Mucosa of descending colon (tissue), 3 donors: ENCODE data around the gene GARS1. TPM values are rescaled to one million over a fixed set of nuclear protein-coding genes. Genes with fewer than 3 reads are reported as not detected.

Experiments used
- ATAC-seq: fragments of 200-7000 bp; cut with Tn5 transposase; one replicate; pipeline ENCODE4 v1.9.1; 2020; ENCODE audit warnings: mild to moderate bottlenecking, moderate library complexity
- DNase-seq, 3 donors: peaks; one replicate each; pipeline ENCODE4 v3.0.0-alpha.2; 2020
- H3K36me3 ChIP-seq: fragments of 200-600 bp; one replicate; pipeline ENCODE4 v1.8.0; 2021; ENCODE audit warnings: low read depth, mild to moderate bottlenecking
- H3K4me1 ChIP-seq: fragments of 200-600 bp; one replicate; pipeline ENCODE4 v1.8.0; 2021; ENCODE audit warnings: low read depth, mild to moderate bottlenecking
- H3K4me3 ChIP-seq: fragments of 200-600 bp; one replicate; pipeline ENCODE4 v1.8.0; 2021; ENCODE audit warnings: mild to moderate bottlenecking
- H3K9me3 ChIP-seq: fragments of 200-600 bp; one replicate; pipeline ENCODE4 v1.8.0; 2021; ENCODE audit warnings: mild to moderate bottlenecking
- intact Hi-C, 2 donors: fragments of 100-400 bp; cut with DNase I in 1 of 2; cut with micrococcal nuclease in 1 of 2; formaldehyde crosslinking; loops; one replicate each; pipeline versions ENCODE4 v1.11.0 to v1.11.1; 2022; cut with DNase I, micrococcal nuclease
- total RNA-seq, 3 donors: library from RNA; stranded (reverse); fragmentation: NEBNext Ultra II Directional in 2 of 3; extraction: Animal tissue kit (Norgen Biotek cat#: 25700) in 2 of 3; gene quantifications; one replicate each; pipeline versions ENCODE4 v1.2.1 to v1.2.4, GENCODE V29; 2021 to 2023
- TF ChIP-seq, protein P1 (sequence below): fragments of 200-600 bp; IDR thresholded peaks from one replicate; pipeline ENCODE4 v1.8.0; 2022; ENCODE audit warnings: antibody characterized with exemption, mild to moderate bottlenecking
- donor health status: DM: no; HTN: no; CAD: no; lungs with moderate emphysema.
- donor health status: DM: no; HTN: no; CAD: no.
- donor health status: DM: no; HTN: yes; CAD: no.

Gene GARS1
- total RNA-seq, 3 donors from 2014 or later, result 46.2 to 68.6 (median 55.0) TPM

DNA sequence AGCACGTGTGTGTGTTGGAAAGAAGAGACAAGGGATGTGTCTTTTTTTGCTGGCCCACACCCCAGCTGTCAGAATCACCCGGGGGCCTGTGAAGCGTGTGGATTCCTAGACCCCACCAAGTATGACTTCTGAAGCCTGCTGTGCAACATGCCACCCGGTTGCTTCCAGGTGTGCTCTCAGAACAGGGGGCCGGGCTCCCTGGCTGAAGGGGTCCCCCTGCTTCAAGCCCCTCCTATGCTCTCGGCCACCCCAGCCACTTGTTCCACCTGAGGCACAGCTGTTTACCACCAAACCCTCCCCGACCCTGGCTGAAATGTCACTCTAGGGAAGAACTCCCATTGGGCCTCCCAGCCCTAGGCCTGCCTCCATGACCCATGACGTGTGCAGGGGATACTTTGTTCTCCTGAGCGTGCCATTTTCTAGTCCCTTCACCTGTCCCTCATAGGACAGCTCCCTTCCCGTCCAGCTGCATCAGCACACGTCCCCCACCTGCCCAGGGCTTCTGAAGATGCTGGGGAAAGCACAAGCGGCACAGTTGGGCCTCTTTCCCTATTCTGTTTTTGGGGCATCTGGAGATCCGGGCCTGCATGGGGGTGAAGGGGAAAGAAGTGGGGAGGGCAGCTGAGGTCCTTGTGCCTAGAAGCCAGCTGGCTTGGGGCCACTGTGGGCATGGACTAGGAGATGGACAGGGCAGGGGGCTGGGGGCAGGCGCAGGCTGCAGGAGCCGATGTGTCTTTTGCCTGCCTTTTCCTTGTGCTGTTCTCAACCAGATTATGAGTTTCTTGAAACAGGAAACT, 54.3 kb downstream of the GARS1 start:
- Histone ChIP-seq H3K4me1 (no peaks in the 10 kb centered on the region), H3K4me3 (no peak overlapping the region), H3K36me3 (no peaks in the 10 kb centered on the region), H3K9me3 (no peaks in the 10 kb centered on the region)
- intact Hi-C loops, result no loop called here
- ATAC-seq (no peak), DNase-seq (no peak)
- TF ChIP-seq, protein P1, sequence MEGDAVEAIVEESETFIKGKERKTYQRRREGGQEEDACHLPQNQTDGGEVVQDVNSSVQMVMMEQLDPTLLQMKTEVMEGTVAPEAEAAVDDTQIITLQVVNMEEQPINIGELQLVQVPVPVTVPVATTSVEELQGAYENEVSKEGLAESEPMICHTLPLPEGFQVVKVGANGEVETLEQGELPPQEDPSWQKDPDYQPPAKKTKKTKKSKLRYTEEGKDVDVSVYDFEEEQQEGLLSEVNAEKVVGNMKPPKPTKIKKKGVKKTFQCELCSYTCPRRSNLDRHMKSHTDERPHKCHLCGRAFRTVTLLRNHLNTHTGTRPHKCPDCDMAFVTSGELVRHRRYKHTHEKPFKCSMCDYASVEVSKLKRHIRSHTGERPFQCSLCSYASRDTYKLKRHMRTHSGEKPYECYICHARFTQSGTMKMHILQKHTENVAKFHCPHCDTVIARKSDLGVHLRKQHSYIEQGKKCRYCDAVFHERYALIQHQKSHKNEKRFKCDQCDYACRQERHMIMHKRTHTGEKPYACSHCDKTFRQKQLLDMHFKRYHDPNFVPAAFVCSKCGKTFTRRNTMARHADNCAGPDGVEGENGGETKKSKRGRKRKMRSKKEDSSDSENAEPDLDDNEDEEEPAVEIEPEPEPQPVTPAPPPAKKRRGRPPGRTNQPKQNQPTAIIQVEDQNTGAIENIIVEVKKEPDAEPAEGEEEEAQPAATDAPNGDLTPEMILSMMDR, result no peak

DNA sequence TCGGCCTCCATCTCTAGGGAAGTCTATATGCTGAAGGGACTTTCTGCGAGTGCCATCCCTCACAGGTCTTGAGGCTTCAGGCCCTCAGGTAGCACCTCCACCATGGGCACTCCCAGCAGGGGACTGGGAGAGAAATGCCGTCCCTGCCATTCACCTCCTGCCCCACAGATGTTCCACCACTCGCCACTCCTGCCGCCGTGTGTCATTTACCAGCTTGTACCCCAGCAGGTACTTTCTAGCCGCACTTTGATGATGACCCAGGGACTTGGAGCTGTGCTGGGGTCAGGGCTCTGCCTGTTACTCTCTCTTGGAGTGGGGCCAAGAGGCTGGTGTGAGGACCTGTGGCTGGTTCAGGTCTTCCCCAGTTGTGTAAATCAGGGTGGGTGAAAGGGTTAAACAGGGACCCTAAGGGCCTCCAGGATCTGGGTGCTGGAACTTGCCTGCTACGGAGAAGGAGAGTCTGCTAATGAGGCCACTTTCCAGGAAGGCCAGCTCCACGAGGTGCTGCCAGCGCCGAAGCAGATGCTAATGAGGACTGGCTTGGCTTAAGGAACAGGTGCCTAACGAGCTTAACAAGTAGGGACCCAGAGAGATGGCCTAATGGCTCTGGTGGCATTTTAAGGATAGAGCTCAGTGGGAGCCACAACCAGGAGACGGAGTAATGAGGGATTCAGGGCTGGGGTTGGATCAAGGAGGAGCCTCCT, 55.2 kb downstream of the GARS1 start:
- Histone ChIP-seq H3K4me1 (no peaks in the 10 kb centered on the region), H3K36me3 (no peaks in the 10 kb centered on the region), H3K9me3 (no peaks in the 10 kb centered on the region), H3K4me3 (no peak overlapping the region)
- TF ChIP-seq, protein P1, result no peak
- intact Hi-C loops, result no loop called here
- no peak for DNase-seq
- no peak for ATAC-seq

DNA sequence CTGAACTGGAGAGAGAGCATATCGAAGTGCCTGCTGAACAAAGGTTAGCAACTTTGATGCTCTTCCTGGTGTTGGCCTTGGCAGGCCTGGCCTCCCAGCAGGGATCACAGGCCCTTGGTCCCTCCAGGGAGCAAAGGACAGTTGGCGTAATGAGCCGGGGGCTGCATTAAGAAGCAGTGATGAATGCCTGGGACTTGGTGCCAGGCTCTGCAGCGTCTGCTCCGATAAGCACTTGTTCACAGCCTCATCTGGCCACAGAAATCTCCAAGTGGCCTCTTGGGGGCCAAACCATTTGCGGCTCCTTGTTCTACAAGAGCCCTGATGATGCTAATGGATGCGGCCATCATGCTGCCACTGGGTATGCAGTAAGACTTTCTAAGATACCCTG, 55.7 kb downstream of the GARS1 start:
- no peak for ATAC-seq
- H3K36me3 ChIP-seq, result no peaks in the 10 kb centered on the region
- H3K4me3 ChIP-seq, result no peak overlapping the region
- intact Hi-C loops, result no loop called here
- no peaks in the 10 kb centered on the region for H3K9me3 ChIP-seq
- DNase-seq, result no peak
- H3K4me1 ChIP-seq, result no peaks in the 10 kb centered on the region
- TF ChIP-seq, protein P1, result no peak

DNA sequence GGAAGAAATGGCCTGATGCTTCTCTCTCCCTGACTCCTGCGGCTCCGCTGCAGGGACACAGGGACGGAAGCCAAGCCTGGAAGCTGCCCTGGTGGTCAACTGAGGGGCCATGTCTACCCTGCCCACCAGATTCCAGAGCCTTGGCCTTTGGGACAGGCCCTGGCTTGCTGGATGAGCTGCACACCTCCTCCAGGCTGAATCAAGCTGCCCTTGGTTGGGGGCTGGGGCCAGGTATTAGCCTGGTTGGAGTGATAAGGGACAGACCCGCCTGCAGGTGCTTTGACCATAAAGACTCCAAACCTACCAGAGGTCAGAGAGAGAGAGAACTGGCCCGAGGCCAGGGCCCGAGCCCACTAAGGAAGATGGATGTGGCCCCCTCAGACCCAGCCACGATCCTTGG, 57.5 kb downstream of the GARS1 start:
- H3K4me3 ChIP-seq, result no peak overlapping the region
- H3K36me3 ChIP-seq, result no peaks in the 10 kb centered on the region
- DNase-seq, result no peak

DNA sequence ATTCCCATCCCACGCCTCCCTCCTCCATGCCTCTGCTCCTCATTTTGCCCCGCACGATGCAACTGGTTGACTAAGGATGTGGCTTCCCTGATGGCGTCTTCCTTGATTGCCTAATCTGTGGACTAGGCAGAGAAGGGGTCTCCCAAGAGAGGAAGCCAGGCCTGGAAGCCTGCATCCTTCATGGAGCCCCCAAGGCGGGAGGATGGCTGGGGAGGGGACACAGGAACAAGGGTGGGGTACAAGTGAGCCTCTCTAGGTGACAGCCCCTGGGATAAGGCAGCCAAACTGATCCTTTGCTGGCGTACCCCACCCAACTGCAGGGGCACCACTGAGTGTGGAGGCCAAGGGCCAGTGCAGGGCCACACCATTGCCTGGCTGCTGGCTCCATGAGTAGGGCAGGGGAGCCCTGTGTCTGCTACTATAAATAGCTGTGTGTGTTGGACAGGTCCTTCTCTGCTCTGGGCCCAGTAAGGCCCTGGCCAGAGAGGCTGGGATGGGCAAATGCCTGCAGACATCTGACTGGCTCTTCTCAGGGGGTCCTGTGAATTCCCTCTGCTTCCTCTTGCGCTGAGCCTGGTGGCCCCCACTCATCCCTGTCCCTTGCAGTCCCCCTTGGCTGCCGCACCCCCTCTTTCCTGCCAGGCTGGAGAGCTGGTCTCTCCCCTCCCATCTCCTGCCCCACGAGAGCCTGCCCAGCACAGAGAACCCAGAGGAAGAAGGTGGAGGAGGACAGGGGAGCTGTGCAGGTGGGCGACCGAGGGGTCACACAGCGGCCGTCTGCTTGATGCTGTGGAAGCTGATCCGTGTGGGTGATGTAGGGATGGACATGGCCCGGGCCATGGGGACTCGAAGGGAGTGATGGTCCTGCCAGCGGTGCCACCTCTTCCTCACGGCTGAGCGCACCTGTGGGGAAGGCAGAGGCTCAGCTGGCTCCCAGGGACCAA, 58.3 kb downstream of the GARS1 start:
- no peaks in the 10 kb centered on the region for H3K36me3 ChIP-seq
- intact Hi-C loops, result no loop called here
- H3K9me3 ChIP-seq, result no peaks in the 10 kb centered on the region
- no peak for DNase-seq
- TF ChIP-seq, protein P1, result no peak
- ATAC-seq, result peak; percentile 14
- no peak overlapping the region for H3K4me3 ChIP-seq
- no peaks in the 10 kb centered on the region for H3K4me1 ChIP-seq

More for the DNA sequence above, 57.5 kb downstream of the GARS1 start:
- Histone ChIP-seq H3K9me3 (no peaks in the 10 kb centered on the region), H3K4me1 (no peaks in the 10 kb centered on the region)
- no peak for ATAC-seq
- TF ChIP-seq, protein P1, result no peak
- intact Hi-C loops, result no loop called here
